Tongue (tissue), 3 donors: Measurements from ENCODE around the gene NPIPB12. TPM values are rescaled to one million over a fixed set of nuclear protein-coding genes. Genes with fewer than 3 reads are reported as not detected.
"Not testable (repeated sequence)": the region's sequence is repeated elsewhere in the genome, so short reads cannot be mapped to it uniquely, and the experiment has no call there.

ENCODE experiments used
- DNase-seq: peaks from one replicate; pipeline ENCODE4 v3.0.0-alpha.2; 2015
- small RNA-seq: library from RNA; depleted of rRNA; stranded (forward); fragments of <200 nt; gene quantifications from one replicate; pipeline ENCODE3, GENCODE V24; 2014; ENCODE audit warnings: low replicate concordance
- total RNA-seq: library from RNA; depleted of rRNA; stranded (reverse); fragments of >200 nt; gene quantifications from one replicate; pipeline ENCODE4 v1.2.3, GENCODE V29; 2014

NPIPB12 gene
- 24.6 TPM for total RNA-seq

DNA sequence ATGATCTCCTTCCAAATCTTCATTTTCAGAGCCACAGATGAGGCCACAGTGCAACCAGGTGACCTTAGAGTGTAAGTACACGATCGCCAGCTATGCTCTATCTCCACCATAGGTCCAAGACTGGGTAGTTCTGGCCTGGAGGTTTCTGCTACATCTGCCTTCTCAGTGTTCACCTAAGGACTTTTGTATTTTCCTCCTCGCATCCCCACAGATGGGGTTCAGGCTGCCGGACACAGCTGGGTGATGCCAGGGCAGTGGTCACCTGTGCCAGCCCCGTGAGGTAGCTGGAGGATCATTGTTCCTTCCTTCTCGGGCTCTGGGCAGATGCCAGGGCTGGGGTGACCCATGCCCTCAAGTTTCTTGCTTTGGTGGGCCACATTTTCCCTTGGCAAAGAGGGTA lies at the start of gene NPIPB12:
NPIPB12 (minus strand) TSS at position 101 of the 400 bp plus-strand sequence.
- DNase-seq, result not testable (repeated sequence)

- DNase-seq, result not testable (repeated sequence)
These were observed 15.3 kb upstream of the NPIPB12 start for GRCh38 chr16:29521520-29521919.

GRCh38 chr16:29482276-29482675 lies 23.9 kb downstream of the NPIPB12 start:
- not testable (repeated sequence) for DNase-seq

DNA sequence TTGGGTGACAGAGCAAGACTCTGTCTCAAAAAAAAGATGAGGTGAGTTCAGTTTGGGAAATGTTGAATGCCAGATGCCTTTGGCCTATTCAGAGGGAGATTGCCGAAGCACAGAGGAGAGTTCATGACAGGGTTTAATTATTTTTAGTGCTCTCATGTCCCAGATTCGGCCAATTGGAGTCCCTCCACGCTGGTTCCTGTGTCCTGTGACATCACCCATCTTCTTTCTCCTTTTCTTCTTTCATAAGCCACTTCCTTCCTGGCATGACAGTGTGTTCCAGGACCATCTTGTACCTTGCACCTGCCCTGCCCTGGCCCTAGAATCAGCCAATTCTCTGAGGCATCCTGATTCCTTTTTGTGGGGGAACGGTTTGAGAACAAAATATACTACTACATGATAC lies 34.1 kb downstream of the NPIPB12 start:
- not testable (repeated sequence) for DNase-seq

- not testable (repeated sequence) for DNase-seq
These were observed 36.5 kb downstream of the NPIPB12 start for GRCh38 chr16:29469660-29470059.

DNA sequence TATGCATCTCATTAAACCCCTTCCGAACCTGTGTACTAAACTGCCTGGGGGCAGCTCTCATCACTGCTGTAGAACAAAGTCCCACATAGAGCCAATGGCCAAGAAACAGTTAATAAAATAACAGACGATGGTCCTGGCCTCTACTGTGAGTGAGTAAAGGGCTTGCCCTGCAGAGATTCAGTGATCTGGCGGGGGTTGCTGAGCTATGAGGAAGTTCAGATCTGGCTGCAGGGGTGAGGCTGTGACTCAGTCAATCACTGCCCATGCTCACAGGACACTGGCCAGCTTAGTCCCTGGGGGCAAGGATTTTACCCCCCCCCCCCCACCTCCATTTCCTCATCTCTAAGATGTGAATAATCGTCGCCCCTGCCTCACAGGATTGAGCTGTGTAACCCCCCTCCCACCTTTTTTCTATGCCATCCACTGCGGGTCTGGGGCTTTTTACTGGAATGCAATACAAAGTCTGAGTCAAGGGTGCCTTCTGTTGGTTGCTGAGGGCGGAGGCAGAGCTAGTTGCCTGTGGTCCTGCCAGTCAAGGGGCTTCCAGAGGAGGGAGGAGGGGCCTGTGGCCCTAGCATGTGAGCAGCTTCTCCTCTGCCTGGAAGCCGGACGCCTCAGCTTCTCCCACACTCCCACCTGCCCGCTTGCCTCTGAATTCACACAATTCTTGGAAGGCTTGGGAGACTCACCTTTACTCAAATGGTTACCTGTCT lies 38.4 kb downstream of the NPIPB12 start:
- not testable (repeated sequence) for DNase-seq

- DNase-seq, result not testable (repeated sequence)
These were observed 39.3 kb downstream of the NPIPB12 start for GRCh38 chr16:29466904-29467303.

- not testable (repeated sequence) for DNase-seq
These were observed 40.0 kb downstream of the NPIPB12 start for GRCh38 chr16:29465985-29466824.

DNA sequence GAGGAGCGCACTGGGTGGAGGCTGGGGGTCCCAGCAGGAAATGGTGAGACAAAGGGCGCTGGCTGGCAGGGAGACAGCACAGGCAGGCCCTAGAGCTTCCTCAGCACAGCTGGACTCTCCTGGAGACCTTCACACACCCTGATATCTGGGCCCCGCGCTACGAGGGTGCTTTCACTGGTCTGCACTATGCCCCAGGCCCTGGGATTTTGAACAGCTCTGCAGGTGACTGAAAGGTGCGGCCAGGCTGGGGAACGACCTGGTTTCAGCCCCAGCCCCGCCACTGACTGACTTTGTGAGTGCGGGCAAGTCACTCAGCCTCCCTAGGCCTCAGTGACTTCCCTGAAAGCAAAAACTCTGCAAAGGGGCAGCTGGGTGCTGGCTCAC lies 45.6 kb downstream of the NPIPB12 start:
- not testable (repeated sequence) for DNase-seq

DNA sequence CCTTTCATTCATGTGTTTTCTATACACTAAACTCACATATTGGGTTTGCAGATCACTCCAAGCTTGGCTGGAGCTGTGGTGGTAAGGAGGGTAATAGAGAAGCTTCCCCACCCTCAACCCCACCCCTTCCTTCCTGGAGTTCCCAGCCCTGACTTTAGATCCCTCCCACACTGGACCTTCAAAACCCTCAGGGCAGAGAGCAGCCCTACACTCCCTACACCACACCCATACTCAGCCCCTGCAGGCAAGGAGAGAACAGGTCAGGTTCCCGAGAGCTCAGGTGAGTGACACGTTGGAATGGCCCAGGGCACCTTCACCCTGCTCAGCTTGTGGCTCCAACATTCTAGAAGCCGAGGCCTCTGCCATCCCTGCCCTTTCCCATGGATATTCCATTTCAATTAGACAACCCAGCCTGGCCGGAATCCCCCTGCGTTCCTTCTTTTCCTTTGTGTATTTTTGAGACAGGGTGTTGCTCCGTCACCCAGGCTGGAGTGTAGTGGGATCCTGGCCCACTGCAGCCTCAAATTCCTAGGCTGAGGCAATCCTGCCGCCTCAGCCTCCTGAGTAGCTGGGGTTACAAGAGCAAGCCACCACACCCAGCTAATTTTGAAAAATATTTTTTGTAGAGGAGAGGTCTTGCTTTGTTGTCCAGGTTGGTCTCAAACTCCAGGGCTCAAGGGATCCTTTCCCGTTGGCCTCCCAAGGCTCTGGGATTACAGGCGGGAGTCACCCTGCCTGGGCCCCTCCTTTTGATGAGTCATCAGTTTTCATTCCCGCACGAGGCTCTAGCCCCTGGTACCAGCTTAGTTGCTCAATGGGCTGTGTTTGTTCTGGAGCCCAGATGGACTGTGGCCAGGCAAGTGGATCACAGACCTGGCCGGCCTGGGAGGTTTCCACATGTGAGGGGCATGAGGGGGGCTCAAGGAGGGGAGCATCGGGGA lies 46.2 kb downstream of the NPIPB12 start, which contains the start of gene SULT1A4:
SULT1A4 (plus strand) TSS at position 208 of the 941 bp plus-strand sequence. CDS start 1,473 bp downstream, outside the sequence.
- DNase-seq, result not testable (repeated sequence)

DNA sequence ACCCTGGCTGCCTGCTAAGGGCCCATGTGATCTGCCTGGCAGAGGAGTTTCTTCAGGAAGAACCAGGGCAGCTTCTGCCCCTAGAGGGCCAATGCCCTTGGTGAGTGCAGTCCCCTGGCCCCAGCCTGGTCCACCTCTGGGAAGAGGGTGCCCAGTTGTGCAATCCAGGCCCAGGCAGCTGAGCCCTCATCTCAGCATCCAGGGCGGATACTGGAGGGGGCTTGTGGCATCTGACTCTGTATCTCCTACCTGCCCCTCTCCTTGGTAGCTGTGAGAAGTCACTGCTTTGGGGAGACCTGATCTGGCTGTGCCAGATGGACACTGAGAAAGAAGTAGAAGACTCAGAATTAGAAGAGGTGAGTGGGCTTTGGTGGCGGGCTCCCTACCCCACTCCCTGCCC lies 48.5 kb downstream of the NPIPB12 start:
- DNase-seq, result not testable (repeated sequence)

- DNase-seq, result not testable (repeated sequence)
These were observed 51.4 kb downstream of the NPIPB12 start for GRCh38 chr16:29454828-29455227.

DNA sequence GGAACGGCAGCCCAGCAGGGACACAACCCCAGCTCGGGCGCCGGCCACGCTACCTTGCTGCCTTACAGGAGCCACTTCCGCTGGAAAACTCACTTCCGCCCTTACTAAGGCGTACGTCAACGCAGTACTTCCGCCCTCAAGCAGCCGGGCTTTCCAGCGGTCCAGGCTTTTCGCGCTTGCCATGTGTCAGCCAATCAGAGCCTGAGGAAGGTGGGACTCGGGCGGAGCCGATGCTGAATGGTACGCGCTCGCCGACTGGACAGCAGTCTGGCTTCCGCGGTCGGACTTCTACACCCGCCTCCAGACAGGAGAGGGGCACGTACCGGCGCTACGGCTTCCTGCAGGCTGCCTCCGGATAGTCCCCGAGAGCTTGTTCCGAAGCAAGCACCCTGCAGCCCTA lies 51.9 kb downstream of the NPIPB12 start, which contains the start of the genes BOLA2 and SLX1B:
BOLA2 (minus strand) TSS at position 83 of the 400 bp plus-strand sequence. CDS start 98 bp downstream, outside the sequence.
SLX1B (plus strand) TSS at position 265 of the 400 bp plus-strand sequence.
- DNase-seq, result not testable (repeated sequence)

GRCh38 chr16:29453754-29454153 lies 52.5 kb downstream of the NPIPB12 start:
- not testable (repeated sequence) for DNase-seq

Small RNA genes lying within 50 kb of the gene (small RNA-seq; reads per million reads assigned to genes)
- gene AC133555.2, result not detected

Other genes with a start within 250 kb of the NPIPB12 start
- 2.1 TPM for gene NPIPB11, start 99.7 kb downstream of the NPIPB12 start, total RNA-seq
- 8.6 TPM for gene BOLA2, start 52.1 kb downstream of the NPIPB12 start, total RNA-seq
- gene SLX1B, start 51.9 kb downstream of the NPIPB12 start, total RNA-seq, result 6.2 TPM
- gene SULT1A4, start 46.5 kb downstream of the NPIPB12 start, total RNA-seq, result 2.3 TPM
- 0.62 TPM for gene SPN, start 156.8 kb upstream of the NPIPB12 start, total RNA-seq
- 24.9 TPM for gene QPRT, start 172.8 kb upstream of the NPIPB12 start, total RNA-seq
- gene C16orf54, start 239.6 kb upstream of the NPIPB12 start, total RNA-seq, result 0.72 TPM